VCaP (cell line): ENCODE measurements around the gene TADA3.
A peak's percentile ranks its signal among the peaks of the same experiment; 100 is the strongest.

Experiments
- H3K27ac ChIP-seq: fragments of 450-650 bp; 2 replicates; pipeline ENCODE4 v1.5.1; 2017
- TF ChIP-seq, protein P1 (sequence below): fragments of 450-650 bp; conservative IDR thresholded peaks from 2 replicates; pipeline ENCODE4 v1.5.1; 2017; ENCODE audit warnings: mild to moderate bottlenecking, moderate library complexity

Gene TADA3

DNA sequence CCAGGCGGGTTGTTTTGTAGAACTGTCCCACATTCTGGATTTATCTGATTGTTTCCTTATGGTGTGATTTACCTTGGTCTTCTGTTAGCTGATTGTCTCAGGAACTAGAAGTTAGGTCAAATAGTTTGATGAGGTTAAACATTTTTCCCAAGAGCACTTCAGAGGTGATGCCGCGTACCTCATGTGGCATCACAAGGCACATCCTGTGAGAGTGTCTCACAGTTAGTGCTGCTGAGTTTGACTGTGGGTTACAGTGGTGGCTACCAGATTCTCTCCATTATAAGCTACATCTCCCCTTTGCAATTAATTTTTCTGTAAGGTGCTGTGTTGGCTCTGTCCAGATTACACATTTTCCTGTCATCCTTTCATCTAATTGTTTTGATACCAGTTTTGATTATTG, 39.0 kb upstream of the TADA3 start:
- no peak overlapping the region for H3K27ac ChIP-seq
- TF ChIP-seq, protein P1, sequence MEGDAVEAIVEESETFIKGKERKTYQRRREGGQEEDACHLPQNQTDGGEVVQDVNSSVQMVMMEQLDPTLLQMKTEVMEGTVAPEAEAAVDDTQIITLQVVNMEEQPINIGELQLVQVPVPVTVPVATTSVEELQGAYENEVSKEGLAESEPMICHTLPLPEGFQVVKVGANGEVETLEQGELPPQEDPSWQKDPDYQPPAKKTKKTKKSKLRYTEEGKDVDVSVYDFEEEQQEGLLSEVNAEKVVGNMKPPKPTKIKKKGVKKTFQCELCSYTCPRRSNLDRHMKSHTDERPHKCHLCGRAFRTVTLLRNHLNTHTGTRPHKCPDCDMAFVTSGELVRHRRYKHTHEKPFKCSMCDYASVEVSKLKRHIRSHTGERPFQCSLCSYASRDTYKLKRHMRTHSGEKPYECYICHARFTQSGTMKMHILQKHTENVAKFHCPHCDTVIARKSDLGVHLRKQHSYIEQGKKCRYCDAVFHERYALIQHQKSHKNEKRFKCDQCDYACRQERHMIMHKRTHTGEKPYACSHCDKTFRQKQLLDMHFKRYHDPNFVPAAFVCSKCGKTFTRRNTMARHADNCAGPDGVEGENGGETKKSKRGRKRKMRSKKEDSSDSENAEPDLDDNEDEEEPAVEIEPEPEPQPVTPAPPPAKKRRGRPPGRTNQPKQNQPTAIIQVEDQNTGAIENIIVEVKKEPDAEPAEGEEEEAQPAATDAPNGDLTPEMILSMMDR: no peak

DNA sequence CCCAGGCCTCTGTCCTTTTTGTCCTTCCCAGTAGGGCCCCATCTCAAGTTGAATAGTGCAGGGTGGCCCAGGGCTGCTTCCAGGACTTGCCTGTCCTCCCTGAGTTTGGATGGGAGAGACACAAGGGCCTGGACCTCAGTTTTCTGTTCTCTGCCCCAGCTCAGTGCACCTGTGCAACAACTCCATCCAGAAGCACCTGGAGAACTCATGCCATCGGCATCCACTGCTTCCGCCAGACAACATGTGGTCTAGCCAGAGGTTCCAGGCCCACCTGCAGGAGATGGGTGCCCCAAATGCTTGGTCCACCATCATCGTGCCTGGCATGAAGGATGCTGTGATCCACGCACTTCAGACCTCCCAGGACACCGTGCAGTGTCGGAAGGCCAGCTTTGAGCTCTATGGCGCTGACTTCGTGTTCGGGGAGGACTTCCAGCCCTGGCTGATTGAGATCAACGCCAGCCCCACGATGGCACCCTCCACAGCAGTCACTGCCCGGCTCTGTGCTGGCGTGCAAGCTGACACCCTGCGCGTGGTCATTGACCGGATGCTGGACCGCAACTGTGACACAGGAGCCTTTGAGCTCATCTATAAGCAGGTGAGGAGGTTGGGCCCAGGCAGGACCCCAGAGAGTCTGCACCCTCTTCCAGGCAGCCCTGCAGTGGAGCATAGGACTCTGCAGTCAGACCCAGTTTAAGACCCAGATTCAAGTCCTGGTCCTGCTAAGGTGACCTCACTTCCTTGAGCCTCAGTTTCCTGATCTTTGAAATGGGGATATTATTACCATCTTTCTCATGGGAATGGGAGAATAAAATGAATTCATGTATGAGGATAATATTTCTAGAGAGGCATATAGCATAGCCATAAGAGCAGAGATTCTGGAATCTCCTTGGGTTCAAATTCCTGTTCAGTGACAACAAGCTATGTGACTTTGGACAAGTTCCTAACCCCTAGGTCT, 36.8 kb upstream of the TADA3 start:
- no peak overlapping the region for H3K27ac ChIP-seq
- TF ChIP-seq, protein P1: no peak

DNA sequence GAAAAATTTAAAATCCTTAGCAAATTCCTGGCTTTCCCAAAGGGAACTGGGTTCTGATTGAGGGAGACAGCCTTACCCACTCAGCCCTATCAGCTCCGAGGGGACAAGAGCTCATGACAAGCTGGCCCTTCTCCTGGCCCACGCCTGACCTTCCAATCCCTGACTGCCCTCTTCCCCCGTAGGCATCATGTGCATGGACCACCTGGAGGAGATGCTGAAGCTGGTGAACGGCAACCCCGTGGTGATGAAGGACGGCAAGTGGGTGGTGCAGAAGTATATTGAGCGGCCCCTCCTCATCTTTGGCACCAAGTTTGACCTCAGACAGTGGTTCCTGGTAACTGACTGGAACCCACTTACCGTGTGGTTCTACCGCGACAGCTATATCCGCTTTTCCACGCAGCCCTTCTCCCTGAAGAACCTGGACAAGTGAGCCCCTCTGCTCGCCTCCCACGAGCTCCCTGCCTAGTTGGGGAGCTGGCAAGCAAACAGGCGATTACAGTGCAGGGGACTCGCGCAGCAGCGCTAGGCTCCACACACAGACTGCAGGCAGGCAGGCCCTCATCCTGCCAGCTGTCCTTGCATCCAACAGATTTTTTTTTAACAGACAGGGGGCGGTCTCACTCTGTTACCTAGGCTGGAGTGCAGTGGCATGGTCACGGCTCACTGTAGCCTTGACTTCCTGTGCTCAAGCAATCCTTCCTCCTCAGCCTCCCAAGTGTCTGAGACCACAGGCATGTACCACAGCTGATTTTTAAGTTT, 34.7 kb upstream of the TADA3 start:
- no peak overlapping the region for H3K27ac ChIP-seq
- TF ChIP-seq, protein P1: 0 out of 2 replicates have a peak, but pooled peaks have one; percentile 30

DNA sequence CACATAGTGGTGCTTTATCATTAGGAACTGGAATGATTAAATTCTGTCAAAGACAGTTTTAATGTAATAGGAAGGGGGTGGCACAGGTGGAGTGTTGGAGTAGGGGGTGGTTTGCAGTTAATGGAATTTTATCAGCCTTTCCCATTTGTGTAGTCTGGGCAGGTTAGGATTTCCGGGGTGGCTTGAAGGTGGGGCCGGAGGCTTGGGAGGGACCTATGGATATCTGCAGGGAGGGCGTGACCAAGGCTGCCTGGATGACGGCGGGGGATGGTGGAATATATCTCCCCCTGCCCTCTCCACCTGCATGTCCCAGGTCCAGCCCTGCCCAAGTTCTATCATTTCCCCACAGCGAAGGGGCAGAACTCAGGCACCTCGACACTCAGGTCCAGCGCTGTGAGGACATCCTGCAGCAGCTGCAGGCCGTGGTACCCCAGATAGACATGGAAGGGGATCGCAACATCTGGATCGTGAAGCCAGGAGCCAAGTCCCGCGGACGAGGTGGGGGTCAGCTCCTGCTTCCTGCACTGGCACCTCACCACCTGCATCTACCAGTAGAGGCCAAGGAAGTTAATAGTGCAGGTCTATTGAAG, 33.3 kb upstream of the TADA3 start:
- TF ChIP-seq, protein P1: no peak
- no peak overlapping the region for H3K27ac ChIP-seq

DNA sequence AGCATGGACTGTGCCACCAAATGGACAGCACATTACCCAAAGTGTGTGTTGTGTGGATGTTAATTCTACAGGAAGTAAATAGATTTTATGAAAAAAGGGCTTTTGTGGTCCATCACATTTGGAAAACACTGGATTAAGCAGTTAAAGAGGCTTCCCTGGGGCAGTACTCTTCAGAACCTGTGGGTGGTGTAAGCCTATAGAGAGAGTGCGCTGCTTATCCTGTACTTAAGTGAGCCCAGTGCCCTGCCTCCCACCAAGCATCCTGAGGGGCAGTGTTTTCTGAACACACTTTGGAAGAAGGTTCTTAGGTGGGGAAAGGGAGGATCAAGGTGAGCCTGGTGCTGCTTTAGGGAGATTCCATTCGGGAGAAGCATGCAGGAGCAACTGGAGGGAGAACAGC, 28.7 kb upstream of the TADA3 start:
- TF ChIP-seq, protein P1: peak; percentile 71
- no peak overlapping the region for H3K27ac ChIP-seq

DNA sequence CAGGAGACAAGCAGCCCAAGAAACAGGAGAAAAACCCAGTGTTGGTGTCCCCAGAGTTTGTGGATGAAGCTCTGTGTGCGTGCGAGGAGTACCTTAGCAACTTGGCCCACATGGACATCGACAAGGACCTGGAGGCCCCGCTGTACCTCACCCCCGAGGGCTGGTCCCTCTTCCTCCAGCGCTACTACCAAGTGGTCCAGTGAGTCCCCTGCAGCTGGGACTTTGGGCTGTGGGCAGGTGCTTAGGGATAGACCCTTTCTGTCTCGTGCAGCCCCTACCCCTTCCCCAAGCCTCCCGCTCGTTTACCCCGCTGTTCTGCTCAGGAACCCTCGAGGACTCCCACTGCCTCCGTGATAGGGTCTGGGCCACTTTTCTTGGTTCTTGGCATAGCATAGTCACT, 28.3 kb upstream of the TADA3 start:
- TF ChIP-seq, protein P1: no peak
- no peak overlapping the region for H3K27ac ChIP-seq
